ENCODE measurements around the gene OSCAR.

- TF ChIP-seq CTCF (IDR thresholded peaks at IDR 0.05) (no peak), POLR2A (IDR thresholded peaks at IDR 0.05; ENCODE audit: low read depth) (no peak)
These were observed 37.1 kb downstream of the OSCAR start, which contains the start of gene VSTM1 for GRCh38 chr19:54063350-54064116.

Data from esophagus muscularis mucosa (tissue), 3 donors.